ENCODE results near the gene LIX1.

The LIX1 gene

DNA sequence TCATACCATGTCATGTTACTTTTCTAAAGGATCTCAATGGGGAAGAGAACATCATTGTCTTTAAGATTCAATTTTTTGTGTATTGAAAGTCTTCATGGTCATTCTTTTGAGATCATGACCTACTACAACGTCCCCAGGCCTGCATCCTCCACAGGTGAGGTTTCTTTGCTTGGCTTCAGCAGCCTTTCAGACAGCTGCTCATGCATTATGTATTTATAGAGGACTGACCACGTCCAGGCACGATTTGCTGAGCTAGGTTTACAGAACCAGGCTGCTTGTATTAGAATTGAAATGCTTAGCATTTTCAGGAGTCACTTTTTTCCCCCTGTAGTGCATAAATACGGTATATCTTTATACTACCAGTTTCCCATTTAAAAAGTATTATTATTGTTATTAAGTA is 70.4 kb downstream of the LIX1 start:
- no peak overlapping the region for H2AFZ ChIP-seq (ENCODE audit: insufficient read depth, low read length, poor library complexity)
- no peak overlapping the region for H2AK5ac ChIP-seq (ENCODE audit: low read length)
- no peak overlapping the region for H3K23ac ChIP-seq (ENCODE audit: low read length)
- H3K79me2 ChIP-seq (ENCODE audit: control insufficient read depth, insufficient read depth, low read length, poor library complexity) = no peaks in the 10 kb centered on the region
- no peak overlapping the region for H4K8ac ChIP-seq (ENCODE audit: low read depth, low read length)
- H2BK12ac ChIP-seq (ENCODE audit: low read length) = no peak overlapping the region
- no peak overlapping the region for H3K4me3 ChIP-seq (ENCODE audit: low read depth, low read length)
- H3K9ac ChIP-seq (ENCODE audit: low read length) = no peak overlapping the region
- H3K79me1 ChIP-seq (ENCODE audit: low read length) = no peaks in the 10 kb centered on the region
- whole genome bisulfite sequencing (ENCODE audit: extremely low coverage, insufficient coverage, insufficient read length) = no CpG with 5 or more reads among the region's 4 CpGs
- no peaks in the 10 kb centered on the region for H3K9me3 ChIP-seq (ENCODE audit: insufficient read depth, low read depth, low read length)
- H3K14ac ChIP-seq (ENCODE audit: low read length) = no peak overlapping the region
- no peaks in the 10 kb centered on the region for H3K4me1 ChIP-seq (ENCODE audit: control insufficient read depth in 1 of 2, insufficient read depth in 2 of 2, low read length in 2 of 2)
- H3K4me2 ChIP-seq (ENCODE audit: low read length) = no peak overlapping the region
- H2BK120ac ChIP-seq (ENCODE audit: insufficient read depth, low read length, poor library complexity) = no peak overlapping the region
- no peak overlapping the region for H4K91ac ChIP-seq (ENCODE audit: low read depth, low read length)
- H3K18ac ChIP-seq (ENCODE audit: low read length) = no peak overlapping the region
- H4K12ac ChIP-seq (ENCODE audit: low read depth, low read length) = no peak overlapping the region
- DNase-seq = no peak
- H3K4ac ChIP-seq (ENCODE audit: low read depth, low read length) = no peak overlapping the region
- no peak overlapping the region for H2BK5ac ChIP-seq (ENCODE audit: low read depth, low read length, poor library complexity)
- no peak overlapping the region for H3K27ac ChIP-seq (ENCODE audit: low read depth, low read length)
- H3K27me3 ChIP-seq (ENCODE audit: insufficient read depth, low read length) = no peaks in the 10 kb centered on the region
- no peaks in the 10 kb centered on the region for H3K36me3 ChIP-seq (ENCODE audit: control insufficient read depth in 1 of 2, insufficient read depth in 2 of 2, low read length in 2 of 2)

DNA sequence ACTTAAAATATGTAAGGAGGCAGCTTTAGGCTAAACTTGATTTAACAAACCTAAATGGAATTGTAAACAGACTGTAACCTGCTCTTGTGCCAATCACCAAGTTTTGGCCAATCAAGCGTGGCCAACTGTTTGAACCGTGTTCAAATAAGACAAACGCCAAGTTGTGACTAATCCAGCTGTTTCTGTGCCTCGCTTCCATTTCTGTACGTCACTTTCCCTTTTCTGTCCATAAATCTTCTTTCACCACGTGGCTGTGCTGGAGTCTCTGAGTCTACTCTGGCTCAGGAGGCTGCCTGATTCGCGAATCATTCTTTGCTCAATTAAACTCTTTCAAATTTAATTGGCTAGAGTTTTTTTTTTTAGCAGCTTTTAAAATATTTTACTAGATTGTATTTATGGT is 71.3 kb downstream of the LIX1 start:
- H3K23ac ChIP-seq (ENCODE audit: low read length) = no peak overlapping the region
- no peaks in the 10 kb centered on the region for H3K9me3 ChIP-seq (ENCODE audit: insufficient read depth, low read depth, low read length)
- no peak overlapping the region for H3K4me3 ChIP-seq (ENCODE audit: low read depth, low read length)
- no peak overlapping the region for H2AK5ac ChIP-seq (ENCODE audit: low read length)
- H4K8ac ChIP-seq (ENCODE audit: low read depth, low read length) = no peak overlapping the region
- H3K79me2 ChIP-seq (ENCODE audit: control insufficient read depth, insufficient read depth, low read length, poor library complexity) = no peaks in the 10 kb centered on the region
- H3K18ac ChIP-seq (ENCODE audit: low read length) = no peak overlapping the region
- no peak for DNase-seq
- no CpG with 5 or more reads among the region's 8 CpGs for WGBS (ENCODE audit: extremely low coverage, insufficient coverage, insufficient read length)
- no peak overlapping the region for H2BK5ac ChIP-seq (ENCODE audit: low read depth, low read length, poor library complexity)
- H3K14ac ChIP-seq (ENCODE audit: low read length) = no peak overlapping the region
- no peak overlapping the region for H4K12ac ChIP-seq (ENCODE audit: low read depth, low read length)
- no peak overlapping the region for H3K9ac ChIP-seq (ENCODE audit: low read length)
- H3K4me2 ChIP-seq (ENCODE audit: low read length) = no peak overlapping the region
- no peaks in the 10 kb centered on the region for H3K27me3 ChIP-seq (ENCODE audit: insufficient read depth, low read length)
- H3K4me1 ChIP-seq (ENCODE audit: control insufficient read depth in 1 of 2, insufficient read depth in 2 of 2, low read length in 2 of 2) = no peaks in the 10 kb centered on the region
- H2AFZ ChIP-seq (ENCODE audit: insufficient read depth, low read length, poor library complexity) = no peak overlapping the region
- no peak overlapping the region for H2BK12ac ChIP-seq (ENCODE audit: low read length)
- no peak overlapping the region for H3K4ac ChIP-seq (ENCODE audit: low read depth, low read length)
- H4K91ac ChIP-seq (ENCODE audit: low read depth, low read length) = no peak overlapping the region
- H3K27ac ChIP-seq (ENCODE audit: low read depth, low read length) = no peak overlapping the region
- H3K36me3 ChIP-seq (ENCODE audit: control insufficient read depth in 1 of 2, insufficient read depth in 2 of 2, low read length in 2 of 2) = no peaks in the 10 kb centered on the region
- no peak overlapping the region for H2BK120ac ChIP-seq (ENCODE audit: insufficient read depth, low read length, poor library complexity)
- no peaks in the 10 kb centered on the region for H3K79me1 ChIP-seq (ENCODE audit: low read length)

DNA sequence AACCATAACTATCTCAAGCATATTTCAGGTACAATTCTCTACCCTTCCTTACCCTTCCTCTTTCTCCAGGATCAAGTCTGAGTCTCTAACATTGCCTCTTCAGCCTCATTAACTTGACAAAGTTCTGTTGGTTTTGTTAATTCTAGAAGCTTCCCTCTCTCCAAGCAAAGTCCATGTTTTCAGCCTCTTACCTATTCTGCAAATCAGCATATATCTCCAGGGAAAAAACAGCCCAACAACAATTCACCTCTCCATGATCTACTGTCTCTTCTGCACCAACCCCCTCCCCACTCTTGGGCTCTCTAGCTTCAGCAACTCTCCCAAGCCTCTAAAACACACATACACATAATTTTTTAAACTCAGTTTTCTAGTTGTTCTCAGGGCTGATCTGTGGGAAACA is 72.2 kb downstream of the LIX1 start:
- Histone ChIP-seq H3K27me3 (ENCODE audit: insufficient read depth, low read length) (no peaks in the 10 kb centered on the region), H2BK120ac (ENCODE audit: insufficient read depth, low read length, poor library complexity) (no peak overlapping the region), H3K4me2 (ENCODE audit: low read length) (no peak overlapping the region), H4K91ac (ENCODE audit: low read depth, low read length) (no peak overlapping the region), H3K36me3 (ENCODE audit: control insufficient read depth in 1 of 2, insufficient read depth in 2 of 2, low read length in 2 of 2) (no peaks in the 10 kb centered on the region), H3K18ac (ENCODE audit: low read length) (no peak overlapping the region), H3K4me1 (ENCODE audit: control insufficient read depth in 1 of 2, insufficient read depth in 2 of 2, low read length in 2 of 2) (no peaks in the 10 kb centered on the region), H3K23ac (ENCODE audit: low read length) (no peak overlapping the region), H3K79me1 (ENCODE audit: low read length) (no peaks in the 10 kb centered on the region), H3K9me3 (ENCODE audit: insufficient read depth, low read depth, low read length) (no peaks in the 10 kb centered on the region), H3K9ac (ENCODE audit: low read length) (no peak overlapping the region), H3K14ac (ENCODE audit: low read length) (no peak overlapping the region), H4K8ac (ENCODE audit: low read depth, low read length) (no peak overlapping the region), H2AK5ac (ENCODE audit: low read length) (no peak overlapping the region), H3K4ac (ENCODE audit: low read depth, low read length) (no peak overlapping the region), H2BK12ac (ENCODE audit: low read length) (no peak overlapping the region), H3K79me2 (ENCODE audit: control insufficient read depth, insufficient read depth, low read length, poor library complexity) (no peaks in the 10 kb centered on the region), H3K27ac (ENCODE audit: low read depth, low read length) (no peak overlapping the region), H3K4me3 (ENCODE audit: low read depth, low read length) (no peak overlapping the region), H4K12ac (ENCODE audit: low read depth, low read length) (no peak overlapping the region), H2AFZ (ENCODE audit: insufficient read depth, low read length, poor library complexity) (no peak overlapping the region), H2BK5ac (ENCODE audit: low read depth, low read length, poor library complexity) (no peak overlapping the region)
- no peak for DNase-seq

DNA sequence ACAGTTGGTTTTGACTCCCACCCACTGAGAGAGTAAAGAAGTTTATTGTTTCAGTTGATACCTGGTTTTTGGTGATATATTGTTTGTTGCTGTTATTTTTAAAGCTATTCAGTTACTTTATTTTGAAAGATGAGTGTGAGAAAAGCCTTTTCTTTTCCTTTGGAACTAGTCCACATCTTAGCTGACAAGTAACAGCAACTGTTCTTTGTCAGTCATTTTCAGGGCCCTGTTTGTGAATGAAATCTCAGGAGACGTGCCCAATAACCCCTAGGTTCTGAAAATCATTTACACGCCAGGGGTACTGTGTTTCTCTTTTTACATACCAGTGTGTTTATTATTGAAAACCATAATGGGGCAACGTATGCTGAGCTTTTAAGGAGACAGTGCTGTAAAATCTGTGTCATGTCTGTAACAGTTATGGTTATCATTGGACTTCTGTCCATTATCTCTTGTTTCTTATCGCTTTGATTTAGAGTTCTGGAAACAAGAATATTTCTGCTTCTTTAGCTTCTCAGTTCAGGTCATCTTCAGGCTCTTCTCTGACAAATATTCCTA is 75.0 kb downstream of the LIX1 start:
- H4K12ac ChIP-seq (ENCODE audit: low read depth, low read length) = no peak overlapping the region
- H3K9me3 ChIP-seq (ENCODE audit: insufficient read depth, low read depth, low read length) = no peaks in the 10 kb centered on the region
- no peaks in the 10 kb centered on the region for H3K4me1 ChIP-seq (ENCODE audit: control insufficient read depth in 1 of 2, insufficient read depth in 2 of 2, low read length in 2 of 2)
- DNase-seq = no peak
- H3K23ac ChIP-seq (ENCODE audit: low read length) = no peak overlapping the region
- H2AFZ ChIP-seq (ENCODE audit: insufficient read depth, low read length, poor library complexity) = no peak overlapping the region
- H4K91ac ChIP-seq (ENCODE audit: low read depth, low read length) = no peak overlapping the region
- H2BK120ac ChIP-seq (ENCODE audit: insufficient read depth, low read length, poor library complexity) = no peak overlapping the region
- no peak overlapping the region for H3K4me3 ChIP-seq (ENCODE audit: low read depth, low read length)
- no peaks in the 10 kb centered on the region for H3K36me3 ChIP-seq (ENCODE audit: control insufficient read depth in 1 of 2, insufficient read depth in 2 of 2, low read length in 2 of 2)
- no CpG with 5 or more reads among the region's 4 CpGs for WGBS (ENCODE audit: extremely low coverage, insufficient coverage, insufficient read length)
- H3K14ac ChIP-seq (ENCODE audit: low read length) = no peak overlapping the region
- no peak overlapping the region for H3K4ac ChIP-seq (ENCODE audit: low read depth, low read length)
- H2BK5ac ChIP-seq (ENCODE audit: low read depth, low read length, poor library complexity) = no peak overlapping the region
- no peak overlapping the region for H3K27ac ChIP-seq (ENCODE audit: low read depth, low read length)
- no peaks in the 10 kb centered on the region for H3K79me2 ChIP-seq (ENCODE audit: control insufficient read depth, insufficient read depth, low read length, poor library complexity)
- H3K9ac ChIP-seq (ENCODE audit: low read length) = no peak overlapping the region
- H2BK12ac ChIP-seq (ENCODE audit: low read length) = no peak overlapping the region
- H3K4me2 ChIP-seq (ENCODE audit: low read length) = no peak overlapping the region
- no peak overlapping the region for H4K8ac ChIP-seq (ENCODE audit: low read depth, low read length)
- no peak overlapping the region for H2AK5ac ChIP-seq (ENCODE audit: low read length)
- no peaks in the 10 kb centered on the region for H3K79me1 ChIP-seq (ENCODE audit: low read length)
- no peaks in the 10 kb centered on the region for H3K27me3 ChIP-seq (ENCODE audit: insufficient read depth, low read length)
- no peak overlapping the region for H3K18ac ChIP-seq (ENCODE audit: low read length)

Data from trophoblast cell (in vitro differentiated cells and primary cell).